Umbilical cord (tissue), 2 donors: Measurements from ENCODE around the gene ORM1. TPM values are rescaled to one million over a fixed set of nuclear protein-coding genes. Genes with fewer than 3 reads are reported as not detected.

Source experiments
- DNase-seq: peaks from one replicate; pipeline ENCODE4 v3.0.0-alpha.2; 2015; ENCODE audit warnings: low spot score
- total RNA-seq: library from RNA; depleted of rRNA; stranded (reverse); fragments of >200 nt; gene quantifications from one replicate; pipeline ENCODE4 v1.2.3, GENCODE V29; 2014; ENCODE audit warnings: low replicate concordance; ENCODE audit not compliant: insufficient read depth

The ORM1 gene
- total RNA-seq, 1 donor from 2014 or later = not detected

DNA sequence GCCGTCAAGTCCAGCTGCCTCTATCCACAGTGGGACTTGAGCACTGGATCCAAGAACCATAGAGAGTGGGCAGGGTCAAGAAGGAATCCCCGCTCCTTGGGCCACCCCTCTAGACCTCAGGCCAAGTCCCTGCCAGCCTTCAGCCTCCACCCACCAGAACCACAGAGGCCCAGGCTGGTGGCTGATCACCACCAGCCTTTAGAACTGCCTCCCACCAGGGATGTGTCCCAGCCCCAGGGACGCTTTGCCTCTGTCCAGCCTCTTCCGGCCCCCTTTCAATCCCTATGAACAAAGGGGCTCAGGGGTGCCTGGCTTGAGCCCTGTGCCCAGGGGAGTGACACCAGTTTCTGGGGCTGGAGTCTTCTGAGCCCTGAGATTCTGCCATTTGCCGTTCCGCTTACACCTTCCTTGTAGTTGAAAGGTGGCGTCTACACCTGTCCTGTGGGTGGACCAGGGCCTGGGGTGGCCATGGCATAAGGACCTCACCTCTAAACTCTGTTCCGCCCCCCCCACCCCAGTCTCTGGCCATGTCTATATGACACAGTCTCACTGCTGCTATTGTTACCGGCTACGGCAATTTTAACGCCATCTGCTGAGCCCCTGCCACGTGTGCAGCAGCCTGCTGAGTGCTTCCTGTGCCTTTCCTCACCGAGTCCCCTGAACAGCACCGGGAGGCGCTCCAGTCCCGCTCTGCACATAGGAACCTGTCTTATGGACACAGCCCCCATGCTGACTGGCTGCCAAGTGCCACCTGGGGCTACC, 35.7 kb upstream of the ORM1 start:
- no peak for DNase-seq

GRCh38 chr9:114287763-114288192, 35.1 kb upstream of the ORM1 start:
- DNase-seq = no peak

- peak; percentile 74 for DNase-seq
These were observed 34.5 kb upstream of the ORM1 start for GRCh38 chr9:114288193-114289091.

- no peak for DNase-seq
These were observed 33.8 kb upstream of the ORM1 start for GRCh38 chr9:114289106-114289505.

GRCh38 chr9:114289571-114290481, 33.1 kb upstream of the ORM1 start:
- no peak for DNase-seq

DNA sequence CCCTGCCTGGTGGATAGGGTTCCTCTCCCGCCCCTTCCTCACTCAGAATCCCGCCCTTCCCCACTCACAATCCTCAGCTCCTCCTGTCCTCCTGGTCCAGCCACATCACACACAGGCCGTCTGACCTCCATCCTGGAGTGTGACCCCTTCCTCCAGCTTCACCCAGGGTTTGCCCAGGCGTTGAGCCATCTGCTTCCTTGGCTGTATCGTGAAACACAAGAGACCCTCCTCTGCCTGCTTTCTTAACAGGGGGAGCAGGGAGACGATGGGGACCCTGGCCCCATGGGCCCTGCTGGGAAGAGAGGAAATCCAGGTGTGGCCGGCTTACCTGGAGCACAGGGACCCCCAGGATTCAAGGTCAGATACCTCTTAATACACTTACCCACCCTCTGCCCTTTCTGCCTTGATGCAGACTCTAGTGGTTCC, 32.3 kb upstream of the ORM1 start:
- DNase-seq = no peak

- peak; percentile 77 for DNase-seq
These were observed 31.8 kb upstream of the ORM1 start for GRCh38 chr9:114291064-114291474.

GRCh38 chr9:114291886-114292590, 30.9 kb upstream of the ORM1 start:
- DNase-seq = no peak

DNA sequence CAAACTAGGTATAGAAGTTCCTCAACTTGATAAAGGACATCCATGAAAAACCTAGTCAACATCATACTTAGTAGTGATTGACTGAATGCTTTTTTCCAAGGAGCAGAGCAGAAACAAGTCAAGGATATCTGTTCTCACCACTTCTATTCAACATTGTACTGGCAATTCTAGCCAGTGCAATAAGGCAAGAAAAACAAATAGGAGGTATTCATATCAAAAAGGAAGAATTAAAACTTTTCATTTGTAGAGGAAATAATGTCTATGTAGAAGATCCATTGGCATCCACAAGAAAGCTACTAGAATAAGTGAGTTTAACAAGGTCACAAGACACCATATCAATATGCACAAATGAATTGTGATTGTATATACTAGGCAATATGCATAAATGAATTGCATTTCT, 28.2 kb upstream of the ORM1 start:
- DNase-seq = no peak

DNA sequence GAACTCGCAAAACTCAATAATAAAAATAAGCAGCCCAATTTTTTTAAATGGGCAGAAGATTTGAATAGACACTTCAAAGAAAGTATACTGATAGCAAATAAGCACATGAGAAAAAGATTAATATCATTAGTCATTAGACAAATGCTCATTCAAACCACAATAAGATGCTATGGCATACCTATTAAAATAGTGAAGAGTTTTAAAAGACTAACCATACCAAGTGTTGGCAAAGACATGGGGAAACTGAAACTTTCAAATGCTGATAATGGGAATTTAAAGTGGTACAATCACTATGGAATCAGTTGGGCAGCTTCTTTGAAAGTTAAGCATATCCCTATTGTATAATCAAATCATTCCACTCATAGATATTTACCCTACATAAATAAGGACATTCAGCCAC, 26.6 kb upstream of the ORM1 start:
- no peak for DNase-seq

GRCh38 chr9:114299286-114300152, 23.4 kb upstream of the ORM1 start:
- DNase-seq = no peak

DNA sequence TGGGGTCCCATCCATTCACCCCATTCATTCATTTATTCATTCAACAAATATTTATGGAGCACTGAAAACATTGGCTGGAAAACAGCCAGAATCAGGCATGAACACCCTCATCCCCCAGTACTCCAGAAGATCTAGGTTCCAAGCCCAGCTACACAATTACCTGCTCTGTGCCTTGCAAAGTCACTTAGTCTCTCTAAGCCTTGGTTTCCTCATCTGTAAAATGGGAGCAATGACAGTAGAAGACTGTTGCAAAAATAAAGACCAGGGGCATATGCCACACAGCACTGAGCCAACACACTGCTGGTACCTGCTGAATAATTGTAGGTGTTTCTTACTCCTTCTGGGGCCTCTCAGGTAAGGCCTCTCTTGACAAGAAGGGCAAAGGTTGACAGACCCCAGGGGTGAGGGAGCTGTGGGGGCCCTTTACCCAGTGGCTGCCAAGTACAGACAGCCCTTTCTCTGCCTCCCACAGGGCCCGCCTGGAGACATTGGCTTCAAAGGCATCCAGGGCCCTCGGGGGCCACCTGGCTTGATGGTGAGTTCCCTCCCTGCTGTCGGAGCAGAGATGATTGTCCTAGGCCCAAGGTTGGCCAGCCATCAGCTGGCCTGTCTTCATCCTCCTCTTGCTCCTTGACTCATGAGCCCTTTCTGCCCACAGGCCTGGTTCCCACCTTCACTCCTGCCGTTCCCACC, 22.6 kb upstream of the ORM1 start:
- no peak for DNase-seq

- no peak for DNase-seq
These were observed 21.8 kb upstream of the ORM1 start for GRCh38 chr9:114300846-114301797.

GRCh38 chr9:114301798-114302565, 20.9 kb upstream of the ORM1 start:
- DNase-seq = no peak

- DNase-seq = no peak
These were observed 20.2 kb upstream of the ORM1 start for GRCh38 chr9:114302727-114303126.

GRCh38 chr9:114303571-114303970, 19.3 kb upstream of the ORM1 start:
- no peak for DNase-seq

GRCh38 chr9:114303977-114304376, 18.9 kb upstream of the ORM1 start:
- DNase-seq = no peak
